DMS153 (cell line): ENCODE results near the gene PTGFRN.

Experiments used
- DNase-seq: peaks from one replicate; lab custom pipeline; 2025; lab: John Stamatoyannopoulos, UW

The PTGFRN gene

GRCh38 chr1:117034791-117035290, 125.1 kb downstream of the PTGFRN start:
- DNase-seq, result no peak

- no peak for DNase-seq
These were observed 126.3 kb downstream of the PTGFRN start for GRCh38 chr1:117036018-117036461.

GRCh38 chr1:117037802-117038201, 128.1 kb downstream of the PTGFRN start:
- no peak for DNase-seq

GRCh38 chr1:117038236-117038635, 128.5 kb downstream of the PTGFRN start:
- no peak for DNase-seq
